Stimulated activated CD4-positive, alpha-beta T cell treated with anti-CD3 and anti-CD28 coated beads, Interleukin-4, amount 100 ng/mL, for 48 hours (primary cell): ENCODE measurements around the gene ATP2A2.
"Not testable (repeated sequence)": the region's sequence is repeated elsewhere in the genome, so short reads cannot be mapped to it uniquely, and the experiment has no call there.

ENCODE experiments used
- DNase-seq, 2 donors: peaks; one replicate each; pipeline ENCODE4 v3.0.0-alpha.2; 2020; ENCODE audit warnings: low read depth in 2 of 2

The ATP2A2 gene

DNA sequence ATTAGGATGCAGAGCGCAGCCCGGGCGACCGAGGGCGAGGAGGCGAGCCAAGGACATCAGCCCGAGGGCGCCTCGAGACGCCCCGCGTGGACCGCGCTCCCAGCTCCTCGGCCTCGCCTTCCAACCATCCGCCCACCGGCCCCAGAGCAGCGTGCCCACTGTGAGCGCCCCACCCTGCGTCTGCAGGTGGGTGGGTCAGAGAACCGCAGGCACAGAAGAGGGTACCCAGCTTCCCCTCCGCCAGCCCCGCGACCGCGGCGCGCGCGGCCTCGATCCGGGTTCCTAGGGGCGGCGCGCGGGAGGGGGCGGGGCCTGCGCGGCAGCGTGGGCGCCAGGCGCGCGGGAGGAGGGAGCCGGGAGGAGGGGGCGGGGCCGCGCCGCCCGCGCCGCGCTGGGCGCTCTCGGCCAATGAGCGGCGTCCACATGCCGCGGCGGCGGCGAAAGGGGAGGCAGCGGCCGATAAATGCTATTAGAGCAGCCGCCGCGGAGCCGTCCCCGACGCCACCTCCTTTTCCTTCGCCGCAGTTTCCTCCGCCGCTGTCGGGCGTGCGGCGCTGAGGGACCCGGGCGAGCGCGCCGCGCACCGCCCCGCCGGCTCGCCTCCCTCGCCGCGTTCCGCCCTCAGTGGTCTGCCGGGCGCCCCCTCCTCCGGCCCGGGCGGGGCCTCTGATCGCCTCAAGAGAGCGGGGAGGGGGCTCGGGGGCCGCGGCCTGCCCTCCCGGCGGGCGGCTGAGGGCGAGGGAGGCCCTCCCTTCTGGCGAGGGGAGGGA lies at the start of gene ATP2A2:
ATP2A2 (plus strand) TSS at position 469 of the 770 bp plus-strand sequence. CDS start 543 bp downstream, outside the sequence.
- peak; percentile 81 to 83 for DNase-seq

DNA sequence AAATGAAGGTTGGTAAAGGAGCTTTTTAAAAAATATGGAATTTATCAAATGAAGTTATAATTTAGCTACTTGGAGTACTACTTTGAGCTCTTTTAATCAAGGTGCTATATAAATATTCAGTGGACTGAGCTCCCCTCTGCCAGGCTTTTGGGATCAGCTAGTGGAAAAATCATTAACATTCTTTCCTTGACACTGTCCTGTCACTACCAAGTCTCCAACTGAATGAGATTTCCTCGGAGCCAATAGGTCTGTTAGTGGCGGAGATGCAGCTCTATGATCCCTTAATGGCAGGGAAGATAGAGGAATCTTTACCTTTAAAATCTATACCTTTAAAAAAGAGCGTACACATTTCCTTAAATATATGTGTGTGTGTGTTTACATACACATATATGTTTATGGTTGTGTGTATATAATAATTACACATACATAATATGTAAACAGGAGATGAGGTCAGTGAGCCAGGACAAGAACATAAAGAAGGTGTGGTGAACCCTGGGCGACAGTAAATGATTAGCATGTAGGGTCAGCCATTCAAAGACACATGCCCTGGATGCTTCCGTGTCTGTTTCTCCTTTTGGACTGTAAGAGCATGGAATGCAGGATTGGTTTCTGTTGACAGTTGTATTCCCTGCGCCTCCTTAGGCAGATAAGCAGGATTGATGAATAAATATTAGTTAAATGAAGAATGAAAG lies 47.7 kb upstream of the ATP2A2 start:
- DNase-seq = no peak

DNA sequence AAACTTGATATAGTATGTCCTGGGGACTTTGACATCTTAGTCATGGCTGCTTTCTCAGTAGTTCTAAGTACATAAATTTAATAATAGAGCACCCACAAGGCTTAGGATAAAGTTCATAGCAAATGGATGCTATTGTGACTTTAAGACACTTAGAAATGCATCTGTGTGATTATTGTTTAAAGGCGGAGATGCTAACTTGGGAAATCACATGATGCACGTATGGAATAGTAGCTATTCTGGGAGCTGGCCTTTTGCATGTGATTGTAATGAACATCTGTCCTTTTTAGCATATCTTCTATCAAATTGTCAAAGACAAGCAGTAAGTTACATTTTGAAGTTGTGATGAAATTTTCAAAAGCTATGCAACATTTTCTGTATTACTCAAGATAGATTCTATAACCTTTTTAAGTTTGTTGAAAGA lies 46.7 kb upstream of the ATP2A2 start:
- no peak for DNase-seq

DNA sequence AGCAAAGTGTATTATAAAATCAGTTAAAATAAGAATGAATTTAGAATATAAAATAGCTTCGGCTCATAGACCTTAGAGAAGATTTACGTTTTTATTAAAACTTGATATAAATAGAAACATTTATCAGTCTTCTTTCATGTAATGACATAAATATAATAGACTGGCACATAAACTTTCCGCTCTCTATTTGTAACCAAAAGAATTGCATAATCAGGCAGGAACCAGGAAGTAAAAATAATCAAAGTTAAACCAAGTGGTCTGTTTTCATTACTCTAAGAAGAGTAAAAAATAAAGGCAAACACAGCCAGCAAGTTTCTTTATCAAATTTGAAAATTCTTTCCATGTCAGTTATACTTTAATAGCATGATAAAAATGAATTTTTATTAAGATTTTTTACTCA lies 46.3 kb upstream of the ATP2A2 start:
- no peak for DNase-seq

DNA sequence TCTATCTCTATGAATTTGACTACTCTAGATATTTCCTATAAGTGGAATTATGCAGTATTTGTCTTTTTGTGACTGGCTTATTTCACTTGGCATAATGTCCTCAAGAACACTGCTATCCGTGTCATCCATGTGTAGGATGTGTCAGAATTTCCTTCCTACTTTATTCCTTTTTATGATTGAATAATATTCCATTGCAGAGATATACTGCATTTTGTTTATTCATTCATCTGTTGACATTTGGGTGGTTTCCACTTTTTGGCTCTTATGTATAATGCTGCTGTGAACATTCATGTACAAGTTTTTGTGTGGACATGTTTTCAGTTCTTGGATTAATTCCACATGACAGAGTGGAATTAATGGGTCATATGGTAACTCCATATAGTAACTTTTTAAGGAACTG lies 45.7 kb upstream of the ATP2A2 start:
- no peak for DNase-seq

DNA sequence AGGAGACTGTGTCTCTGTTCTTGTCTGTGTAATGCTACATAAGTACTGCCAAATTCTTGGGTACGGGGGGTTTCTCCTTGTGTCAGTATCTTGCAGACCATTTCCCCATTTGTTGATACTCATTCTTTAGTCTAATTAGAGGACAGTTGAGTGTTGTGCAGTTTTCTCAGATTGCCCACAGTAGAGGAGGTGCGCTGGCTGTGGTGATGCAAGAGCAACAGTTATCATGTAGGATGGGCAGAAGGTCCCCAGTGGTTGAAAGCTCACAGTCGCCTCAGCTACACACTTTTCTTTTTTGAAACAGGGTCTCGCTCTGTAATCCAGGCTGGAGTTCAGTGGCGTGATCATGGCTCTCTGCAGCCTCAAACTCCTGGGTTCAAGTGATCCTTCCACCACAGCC lies 37.8 kb upstream of the ATP2A2 start:
- no peak for DNase-seq

DNA sequence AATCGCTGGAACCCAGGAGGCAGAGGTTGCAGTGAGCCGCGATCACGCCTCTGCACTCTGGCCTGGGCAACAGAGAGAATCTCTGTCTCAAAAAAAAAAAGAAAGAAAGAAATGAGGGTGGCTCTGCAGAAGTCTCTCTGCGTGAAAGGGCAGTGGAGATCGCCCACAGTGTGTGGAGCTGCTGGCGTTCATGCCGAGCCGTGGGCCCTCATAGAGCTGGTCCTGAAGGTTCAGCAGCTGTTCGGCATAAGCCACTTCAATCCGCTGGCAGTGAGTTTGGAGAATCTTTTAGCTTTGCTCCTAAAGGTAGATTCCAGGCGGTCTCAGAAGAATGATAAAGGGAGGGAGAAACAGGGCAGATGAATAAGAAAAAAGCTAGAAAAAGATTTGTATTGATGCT lies 36.7 kb upstream of the ATP2A2 start:
- DNase-seq = no peak

DNA sequence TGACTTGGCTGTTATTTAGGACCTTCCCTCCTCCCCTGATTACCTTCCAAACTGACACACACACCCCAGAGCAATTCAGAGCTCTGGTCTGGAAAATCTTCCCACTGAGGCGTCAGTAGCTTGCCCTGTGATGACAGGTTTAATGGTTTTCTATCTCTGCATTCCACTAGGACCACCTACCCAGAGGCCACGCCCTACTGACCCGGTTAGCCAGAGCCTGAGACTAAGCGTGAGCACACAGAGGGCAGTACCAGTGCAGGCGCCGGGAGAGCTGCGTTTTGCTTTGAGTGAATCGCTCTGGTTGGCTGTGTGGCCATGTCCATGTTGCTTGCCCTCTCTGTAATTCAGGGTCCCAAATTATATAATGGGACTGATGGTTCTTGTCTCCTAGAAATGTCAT lies 36.2 kb upstream of the ATP2A2 start:
- no peak for DNase-seq

DNA sequence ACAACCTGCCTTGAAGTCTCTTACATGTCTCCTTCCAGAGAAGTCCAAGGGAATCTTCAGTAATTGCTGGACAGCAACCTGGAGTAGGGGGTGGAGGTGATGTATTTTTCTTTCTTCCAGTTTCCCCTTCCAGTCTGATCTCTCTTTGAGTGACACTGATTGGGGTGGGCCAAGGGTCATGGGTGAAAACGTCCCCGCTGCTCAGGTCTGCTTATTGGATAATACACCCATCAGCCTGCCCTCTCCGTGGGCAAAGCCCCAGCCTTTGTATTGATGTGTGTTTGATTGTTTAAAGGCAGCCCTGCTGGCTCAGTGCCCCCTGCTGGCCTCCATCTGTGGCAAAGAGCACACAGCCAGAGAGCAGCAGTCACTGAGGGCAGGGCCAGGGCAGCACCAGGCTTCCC lies 35.7 kb upstream of the ATP2A2 start:
- peak; percentile 31 to 34 for DNase-seq

DNA sequence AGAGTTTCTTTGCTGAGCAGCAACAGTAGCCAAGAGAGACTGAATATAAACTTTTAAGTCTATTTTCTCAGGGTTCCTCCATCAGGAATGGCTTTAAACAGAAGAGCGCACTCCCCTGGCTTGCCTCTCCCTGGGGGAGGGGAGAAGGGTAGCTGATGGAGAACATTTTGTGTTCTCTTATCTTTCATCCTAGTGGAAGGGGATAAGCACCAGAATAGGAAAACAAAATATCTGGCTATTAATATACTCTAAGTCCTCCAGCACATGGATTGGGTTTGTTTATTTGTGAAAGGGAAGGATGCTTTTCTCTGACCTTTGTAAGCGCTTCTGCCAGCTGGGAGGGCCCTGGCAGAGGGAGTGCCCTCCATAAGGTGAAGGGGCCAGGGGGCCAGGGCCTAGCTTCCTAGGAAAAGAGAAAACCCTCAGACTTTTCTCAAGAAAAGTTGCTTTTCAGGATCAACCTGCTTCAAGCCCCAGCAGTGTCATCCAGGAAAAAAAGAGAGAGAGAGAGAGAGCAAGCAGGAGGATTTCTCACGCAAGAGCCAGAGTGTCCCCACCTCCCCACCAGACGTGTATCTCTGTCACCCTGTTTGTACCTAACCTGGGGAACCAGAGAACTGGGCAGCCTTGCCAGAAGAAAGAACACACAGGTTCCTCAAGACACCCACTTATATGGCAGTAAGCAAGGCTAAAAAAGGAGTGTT lies 34.3 kb upstream of the ATP2A2 start:
- no peak for DNase-seq

DNA sequence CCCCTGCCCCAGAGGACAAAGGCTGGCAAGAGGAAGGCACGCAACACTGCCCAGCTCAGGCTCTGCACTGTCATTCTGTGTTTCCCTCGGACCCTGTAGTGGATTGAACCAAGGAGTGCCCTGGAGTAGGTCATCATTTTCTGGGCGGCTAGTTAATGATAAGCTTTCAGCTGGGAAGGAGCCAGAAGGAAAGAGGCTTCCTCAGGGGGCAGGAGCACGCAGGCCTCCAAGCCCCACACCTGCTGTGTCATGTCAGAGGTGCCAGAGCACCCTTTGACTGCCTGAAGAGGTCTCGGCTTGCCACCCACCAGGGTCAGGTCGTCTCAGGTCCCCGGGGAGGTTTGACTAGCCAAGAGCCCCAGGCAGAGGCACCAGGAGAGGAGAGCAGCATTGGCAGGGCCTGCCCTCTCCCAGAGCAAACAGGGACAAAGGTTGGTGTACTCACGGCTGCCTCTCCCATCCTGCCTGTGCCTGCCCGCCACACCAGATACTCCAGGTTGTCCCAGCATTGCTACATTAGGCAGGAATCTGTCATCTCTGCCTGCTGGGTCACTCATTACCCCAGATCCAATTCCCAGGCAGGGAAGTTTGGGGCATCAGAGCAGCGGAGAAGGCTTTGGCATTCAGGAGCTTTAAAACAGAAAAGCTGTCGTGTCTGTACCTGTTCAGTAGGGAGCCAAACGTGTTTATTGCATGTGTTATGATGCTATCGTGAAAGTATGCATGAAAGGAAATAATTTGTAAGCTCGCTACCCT lies 33.5 kb upstream of the ATP2A2 start:
- no peak for DNase-seq

DNA sequence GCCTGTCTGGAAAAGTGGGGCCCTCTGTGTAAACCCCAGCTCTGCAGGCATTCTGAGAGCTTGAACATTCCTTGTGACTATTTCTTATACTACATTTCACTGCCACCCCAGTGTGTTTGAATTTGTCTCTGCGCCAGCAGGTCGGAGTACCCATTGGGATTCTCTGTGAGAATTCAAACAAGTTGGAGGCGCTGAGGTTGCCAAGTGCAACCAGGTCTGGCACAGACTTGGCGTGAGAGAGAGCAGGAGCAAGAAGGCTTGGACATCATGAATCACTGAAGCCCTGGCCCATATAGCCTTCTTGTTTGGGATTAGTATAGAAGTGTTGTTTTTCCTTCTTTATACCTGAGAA lies 33.0 kb upstream of the ATP2A2 start:
- no peak for DNase-seq

DNA sequence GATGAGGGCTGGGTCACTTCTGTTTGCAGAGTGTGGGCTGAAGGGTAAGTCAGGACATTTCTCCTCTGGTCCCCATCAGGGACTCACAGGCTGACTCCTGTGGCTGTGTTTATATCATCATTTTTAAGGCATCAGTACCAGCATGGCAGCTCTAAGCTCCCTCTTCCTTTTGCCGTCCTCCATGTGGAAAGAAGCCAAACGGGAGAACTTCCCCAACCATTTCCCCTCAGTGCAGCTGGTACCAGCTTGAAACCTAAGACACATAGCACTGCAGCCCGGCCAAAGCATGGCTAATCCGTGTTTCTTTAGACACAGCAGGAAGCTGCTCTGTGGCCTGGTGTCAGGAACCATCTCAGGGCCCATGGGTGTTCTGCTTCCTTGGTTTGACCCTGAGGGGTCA lies 31.9 kb upstream of the ATP2A2 start:
- DNase-seq = no peak

DNA sequence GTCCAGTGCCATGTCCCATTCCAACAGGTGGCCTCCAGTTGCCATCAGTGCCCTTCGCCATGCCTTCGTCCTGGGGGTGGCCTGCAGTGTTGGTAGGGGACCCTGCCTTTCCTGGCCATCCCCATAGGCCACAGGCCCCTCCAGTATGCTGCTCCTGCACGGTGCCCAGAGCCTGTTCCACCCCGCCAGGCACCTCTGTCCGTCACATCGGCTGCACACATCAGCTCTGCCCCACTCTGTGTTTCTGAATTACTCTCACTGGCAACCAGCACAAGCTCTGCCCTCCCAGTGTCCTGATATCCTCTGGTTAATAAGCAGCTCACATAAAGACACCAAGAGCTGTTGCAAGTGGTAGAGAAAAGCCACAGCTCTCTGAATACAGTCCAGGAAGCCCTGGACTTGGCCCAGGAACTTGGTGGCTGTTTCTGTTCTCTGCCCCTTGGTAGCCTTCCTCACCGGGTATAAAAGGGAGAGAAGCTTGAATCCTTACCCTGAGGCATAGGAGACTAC lies 31.3 kb upstream of the ATP2A2 start:
- no peak for DNase-seq

DNA sequence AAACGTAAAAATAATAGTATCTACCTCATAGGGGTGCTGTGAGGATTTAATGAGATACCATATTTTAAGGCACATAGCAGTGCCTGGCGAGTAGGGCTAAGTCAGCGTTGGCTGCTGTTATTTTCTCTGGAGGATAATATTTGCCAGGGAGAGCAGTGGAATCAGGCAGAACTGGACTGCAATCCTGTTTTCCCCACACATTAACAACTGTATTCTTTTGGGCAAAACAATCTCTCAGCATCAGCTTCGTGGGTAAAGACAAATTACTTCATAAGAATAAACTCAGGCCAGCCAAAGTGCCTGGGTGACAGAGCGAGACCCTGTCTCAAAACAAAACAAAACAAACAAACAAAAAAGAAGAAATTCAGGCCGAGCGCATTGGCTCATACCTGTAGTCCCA lies 29.7 kb upstream of the ATP2A2 start:
- no peak for DNase-seq

DNA sequence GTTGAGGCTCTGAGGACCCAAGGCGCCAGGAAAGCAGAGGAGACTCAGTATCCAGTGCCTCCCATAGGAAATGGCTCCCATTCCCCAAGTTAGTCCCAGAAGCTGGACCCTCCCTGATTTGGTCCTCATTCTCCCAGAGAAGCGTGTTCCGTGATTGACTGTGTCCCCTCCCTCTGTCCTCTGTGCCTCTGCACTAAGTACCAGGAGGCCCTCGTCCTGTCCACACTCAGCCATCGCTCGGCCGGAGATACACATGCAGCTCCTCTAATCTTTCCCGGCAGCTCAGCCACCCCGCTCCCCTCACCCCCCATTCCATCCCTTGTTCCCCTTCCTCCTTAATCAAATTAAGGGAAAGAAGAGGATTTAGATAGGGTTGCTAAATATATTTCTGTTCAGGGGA lies 28.3 kb upstream of the ATP2A2 start:
- DNase-seq = no peak

DNA sequence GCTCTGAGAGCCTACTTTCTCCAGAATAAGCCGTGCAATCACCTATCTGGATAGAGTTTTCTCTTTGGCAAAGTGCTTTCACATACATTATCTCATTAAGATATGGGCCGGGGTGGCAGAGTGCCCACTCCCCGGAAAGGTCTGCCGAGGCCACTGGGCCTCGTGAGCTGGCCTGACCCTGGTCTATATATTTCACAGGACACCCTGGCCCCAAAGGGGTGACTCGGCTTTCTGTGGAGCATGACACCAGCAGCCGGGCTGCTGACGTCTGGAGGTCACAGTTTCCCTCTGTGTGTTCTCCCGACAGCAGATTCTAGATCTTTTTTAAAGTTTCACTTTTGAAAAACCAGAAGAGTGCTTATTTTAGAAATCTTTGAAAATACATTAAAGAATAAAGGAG lies 27.9 kb upstream of the ATP2A2 start:
- DNase-seq = no peak

DNA sequence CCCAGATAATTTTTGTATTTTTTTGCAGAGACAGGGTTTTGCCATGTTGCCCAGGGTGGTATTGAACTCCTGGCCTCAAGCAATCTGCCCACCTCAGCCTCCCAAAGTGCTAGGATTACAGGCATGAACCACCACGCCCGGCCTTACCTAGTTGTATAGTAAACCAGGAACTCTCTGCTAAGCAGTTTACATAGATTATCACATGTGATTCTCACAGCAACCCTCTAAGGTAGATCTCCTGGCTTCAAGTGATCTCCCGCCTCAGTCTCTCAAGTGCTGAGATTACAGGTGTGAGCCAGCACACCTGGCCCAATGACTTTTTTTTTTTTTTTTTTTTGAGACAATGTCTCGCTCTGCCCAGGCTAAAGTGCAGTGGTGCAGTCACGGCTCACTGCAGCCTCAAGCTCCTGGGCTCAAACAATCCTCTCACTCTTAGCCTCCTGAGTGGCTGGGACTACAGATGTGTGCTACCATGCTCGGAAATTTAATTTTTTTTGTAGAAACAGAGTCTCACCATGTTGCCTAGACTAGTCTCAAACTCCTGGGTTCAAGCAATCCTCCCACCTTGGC lies 26.0 kb upstream of the ATP2A2 start:
- DNase-seq = no peak

DNA sequence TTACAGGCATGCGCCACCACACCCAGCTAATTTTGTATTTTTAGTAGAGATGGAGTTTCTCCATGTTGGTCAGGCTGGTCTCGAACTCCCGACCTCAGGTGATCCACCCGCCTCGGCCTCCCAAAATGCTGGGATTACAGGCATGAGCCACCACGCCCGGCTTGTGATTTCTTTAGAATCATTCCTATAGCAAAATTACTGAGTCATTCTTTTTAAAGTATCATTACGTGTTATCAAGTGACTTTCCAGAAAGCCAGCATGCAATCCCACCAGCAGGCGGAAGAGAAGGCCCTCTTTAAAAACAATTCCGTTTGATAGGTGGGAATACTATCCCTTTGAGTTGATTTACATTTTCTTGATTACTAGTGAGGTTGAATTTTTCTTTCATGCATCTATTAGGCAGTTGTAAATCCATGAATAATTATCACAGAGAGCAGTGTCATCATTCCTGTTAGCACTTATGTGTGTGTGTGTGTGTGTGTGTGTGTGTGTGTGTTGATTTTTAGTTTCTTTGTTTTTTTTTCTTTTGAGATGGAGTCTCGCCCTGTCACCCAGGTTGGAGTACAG lies 25.1 kb upstream of the ATP2A2 start:
- not testable (repeated sequence) for DNase-seq

DNA sequence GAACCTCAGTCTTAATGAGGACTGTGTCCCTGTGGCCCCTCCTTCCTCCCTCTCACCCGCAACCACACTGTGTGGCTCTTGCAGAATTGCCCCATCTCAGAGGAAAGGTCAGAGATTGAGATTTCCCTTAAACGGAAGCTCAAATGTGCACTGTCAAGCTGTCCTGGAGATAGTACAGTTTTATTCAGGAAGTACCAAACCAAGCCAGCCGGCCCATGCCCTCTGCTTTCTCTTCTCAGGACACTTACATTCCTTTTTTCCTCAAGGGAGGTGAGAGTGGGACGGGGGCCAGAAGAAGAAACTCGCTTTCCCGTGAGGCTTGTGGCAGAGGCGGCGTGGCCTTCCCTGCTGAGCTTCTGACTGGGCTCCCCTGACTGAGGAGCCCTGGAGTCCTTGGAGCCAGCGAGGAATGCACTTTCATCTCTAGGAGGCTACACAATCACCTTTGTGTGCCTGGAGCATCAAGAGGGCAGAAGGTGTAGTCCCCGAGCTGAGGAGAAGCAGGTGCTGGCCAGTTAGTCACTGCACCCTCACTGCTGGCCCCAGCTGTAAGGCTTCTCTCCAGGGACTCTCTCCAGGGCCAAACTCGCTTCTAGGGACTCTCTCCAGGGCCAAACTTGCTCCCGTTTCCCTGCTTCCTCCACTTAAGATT lies 24.1 kb upstream of the ATP2A2 start:
- no peak for DNase-seq

DNA sequence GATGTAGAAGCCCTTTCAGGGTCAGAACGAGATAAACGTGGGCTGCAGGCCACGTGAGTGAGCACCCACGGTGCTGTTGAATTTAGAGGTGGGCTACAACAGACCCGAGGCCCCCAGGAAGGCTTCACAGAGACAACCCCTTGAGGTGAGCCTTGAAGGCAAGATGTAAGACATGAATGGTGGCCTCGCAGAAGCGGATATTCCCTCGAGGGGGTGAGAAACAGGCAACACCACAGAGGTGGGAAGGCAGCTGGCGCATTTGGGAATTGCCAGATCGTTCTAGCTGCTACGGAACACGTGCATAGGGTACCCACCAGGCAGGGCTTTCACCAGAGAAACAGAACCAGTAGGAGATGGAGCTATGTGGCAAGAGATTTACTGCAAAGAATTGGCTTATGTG lies 22.6 kb upstream of the ATP2A2 start:
- no peak for DNase-seq
